OCI-LY1 (cell line): ENCODE measurements around the gene FMO3.

ENCODE experiments used
- CTCF ChIP-seq: fragments of 200-600 bp; sonication (generic), shearing (Covaris generic); IDR thresholded peaks from 2 replicates; pipeline ENCODE4 v1.5.1; 2017; ENCODE audit warnings: mild to moderate bottlenecking, antibody characterized with exemption, low read length, moderate library complexity, mixed read lengths
- EZH2 ChIP-seq: fragments of 200-600 bp; sonication (generic), shearing (Covaris generic); IDR thresholded peaks from 2 replicates; pipeline ENCODE4 v1.8.0; 2017; ENCODE audit warnings: borderline replicate concordance, mixed run types, mild to moderate bottlenecking, antibody characterized with exemption, low read length, moderate library complexity, mixed read lengths

GRCh38 chr1:171110621-171111326 is 20.1 kb downstream of the FMO3 start:
- TF ChIP-seq CTCF (no peak), EZH2 (no peak)
